Activated CD4-positive, alpha-beta T cell treated with anti-CD3 and anti-CD28 coated beads for 48 hours (primary cell): ENCODE results near the gene PCSK6.
A peak's percentile ranks its signal among the peaks of the same experiment; 100 is the strongest.

Source experiments
- DNase-seq: peaks from one replicate; pipeline ENCODE4 v3.0.0-alpha.2; 2020

PCSK6 gene

GRCh38 chr15:101322016-101322695, 167.4 kb downstream of the PCSK6 start:
- DNase-seq: no peak

GRCh38 chr15:101320501-101321052, 168.9 kb downstream of the PCSK6 start:
- DNase-seq: peak; percentile 76

GRCh38 chr15:101318839-101319238, 170.7 kb downstream of the PCSK6 start:
- DNase-seq: no peak

GRCh38 chr15:101318147-101318819, 171.2 kb downstream of the PCSK6 start:
- no peak for DNase-seq

- no peak for DNase-seq
These were observed 172.1 kb downstream of the PCSK6 start for GRCh38 chr15:101317336-101317872.

- DNase-seq: no peak
These were observed 173.0 kb downstream of the PCSK6 start for GRCh38 chr15:101316529-101316928.

- no peak for DNase-seq
These were observed 173.8 kb downstream of the PCSK6 start for GRCh38 chr15:101315736-101316135.

- no peak for DNase-seq
These were observed 175.0 kb downstream of the PCSK6 start for GRCh38 chr15:101314336-101315125.

- DNase-seq: no peak
These were observed 176.3 kb downstream of the PCSK6 start for GRCh38 chr15:101313041-101313761.

- no peak for DNase-seq
These were observed 179.0 kb downstream of the PCSK6 start for GRCh38 chr15:101310508-101310907.

GRCh38 chr15:101310161-101310480, 179.4 kb downstream of the PCSK6 start:
- no peak for DNase-seq

- no peak for DNase-seq
These were observed 179.9 kb downstream of the PCSK6 start for GRCh38 chr15:101309436-101310160.

GRCh38 chr15:101308604-101309435, 180.7 kb downstream of the PCSK6 start:
- DNase-seq: no peak

- DNase-seq: no peak
These were observed 181.5 kb downstream of the PCSK6 start for GRCh38 chr15:101307897-101308603.

- no peak for DNase-seq
These were observed 182.2 kb downstream of the PCSK6 start for GRCh38 chr15:101307048-101307896.

GRCh38 chr15:101306341-101307047, 183.0 kb downstream of the PCSK6 start:
- DNase-seq: no peak

- no peak for DNase-seq
These were observed 183.7 kb downstream of the PCSK6 start for GRCh38 chr15:101305820-101306255.

GRCh38 chr15:101303408-101303807, 186.1 kb downstream of the PCSK6 start:
- no peak for DNase-seq
